GM12872 (cell line): ENCODE data around the gene CSHL1.
A peak's percentile ranks its signal among the peaks of the same experiment; 100 is the strongest.

Experiments used
- CTCF ChIP-seq: IDR thresholded peaks from 3 replicates; pipeline ENCODE4 v1.5.1; 2011; ENCODE audit warnings: low read depth, mild to moderate bottlenecking, low read length, moderate library complexity; ENCODE audit not compliant: insufficient read depth

Gene CSHL1

GRCh38 chr17:63950940-63951907, 40.2 kb upstream of the CSHL1 start:
- peak; percentile 79 for TF ChIP-seq CTCF

GRCh38 chr17:63949576-63950250, 38.7 kb upstream of the CSHL1 start:
- no peak for TF ChIP-seq CTCF

- no peak for TF ChIP-seq CTCF
Observed at GRCh38 chr17:63948521-63948920, 37.5 kb upstream of the CSHL1 start.

GRCh38 chr17:63947711-63948330, 36.8 kb upstream of the CSHL1 start:
- TF ChIP-seq CTCF, result no peak

GRCh38 chr17:63946440-63947363, 35.6 kb upstream of the CSHL1 start:
- TF ChIP-seq CTCF, result peak; percentile 86

- peak; percentile 40; the same call in 2 of the 3 replicates for TF ChIP-seq CTCF
Observed at GRCh38 chr17:63945784-63946439, 34.9 kb upstream of the CSHL1 start.
